Measurements from ENCODE around the gene RAB40C. TPM values are rescaled to one million over a fixed set of nuclear protein-coding genes. Genes with fewer than 3 reads are reported as not detected.

Gene RAB40C
- total and polyA plus RNA-seq, 10 of the 15 experiments (the other 5 are each of a cell fraction or from before 2014, with no cell fraction given): 0.06 to 12.8 (median 4.6) TPM

- Histone ChIP-seq H3K4me2 (ENCODE audit: control insufficient read depth, insufficient read depth) (no peak overlapping the region), H3K79me2 (ENCODE audit: control insufficient read depth, insufficient read depth, low read length) (peaks cover 22% of the 10 kb centered on the region), H3K36me3 (ENCODE audit: control insufficient read depth in 2 of 2, insufficient read depth in 2 of 2, low read length in 1 of 2) (no peaks in the 10 kb centered on the region), H3K9ac (ENCODE audit: control insufficient read depth, insufficient read depth, low read length) (no peak overlapping the region), H3K4me1 (ENCODE audit: control insufficient read depth, insufficient read depth, low read length) (peaks cover 12% of the 10 kb centered on the region), H3K27ac (ENCODE audit: control insufficient read depth, insufficient read depth) (no peak overlapping the region), H3K27me3 (replicated peaks in 1 of 2; ENCODE audit: control insufficient read depth in 2 of 2, insufficient read depth in 2 of 2, low read length in 1 of 2) (no peaks in the 10 kb centered on the region), H3K4me3 (no peak overlapping the region), H3K9me3 (replicated peaks; ENCODE audit: control insufficient read depth, insufficient read depth, low read length) (no peaks in the 10 kb centered on the region), H4K20me1 (ENCODE audit: control insufficient read depth, insufficient read depth) (no peaks in the 10 kb centered on the region), H2AFZ (ENCODE audit: control insufficient read depth, low read depth, low read length) (no peak overlapping the region)
- RAD21 ChIA-PET (ENCODE audit: unreplicated experiment): no interaction called here
- ATAC-seq: no peak
- BruUV-seq (replicated peaks): no TSS peak
- DNase-seq (ENCODE audit: low read depth, low spot score): no peak
- TF ChIP-seq MYC (IDR thresholded peaks at IDR 0.05; ENCODE audit: insufficient read depth, insufficient read length, insufficient replicate concordance, low read length, severe bottlenecking) (no peak), SIN3A (IDR thresholded peaks at IDR 0.05; ENCODE audit: low read depth, low read length) (no peak), ASH2L (IDR thresholded peaks at IDR 0.05; ENCODE audit: borderline replicate concordance, low read depth) (no peak), BCLAF1 (IDR thresholded peaks at IDR 0.05) (no peak)
- TF ChIP-seq, protein P1, sequence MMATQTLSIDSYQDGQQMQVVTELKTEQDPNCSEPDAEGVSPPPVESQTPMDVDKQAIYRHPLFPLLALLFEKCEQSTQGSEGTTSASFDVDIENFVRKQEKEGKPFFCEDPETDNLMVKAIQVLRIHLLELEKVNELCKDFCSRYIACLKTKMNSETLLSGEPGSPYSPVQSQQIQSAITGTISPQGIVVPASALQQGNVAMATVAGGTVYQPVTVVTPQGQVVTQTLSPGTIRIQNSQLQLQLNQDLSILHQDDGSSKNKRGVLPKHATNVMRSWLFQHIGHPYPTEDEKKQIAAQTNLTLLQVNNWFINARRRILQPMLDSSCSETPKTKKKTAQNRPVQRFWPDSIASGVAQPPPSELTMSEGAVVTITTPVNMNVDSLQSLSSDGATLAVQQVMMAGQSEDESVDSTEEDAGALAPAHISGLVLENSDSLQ (IDR thresholded peaks at IDR 0.05): no peak
- TF ChIP-seq, protein P2, sequence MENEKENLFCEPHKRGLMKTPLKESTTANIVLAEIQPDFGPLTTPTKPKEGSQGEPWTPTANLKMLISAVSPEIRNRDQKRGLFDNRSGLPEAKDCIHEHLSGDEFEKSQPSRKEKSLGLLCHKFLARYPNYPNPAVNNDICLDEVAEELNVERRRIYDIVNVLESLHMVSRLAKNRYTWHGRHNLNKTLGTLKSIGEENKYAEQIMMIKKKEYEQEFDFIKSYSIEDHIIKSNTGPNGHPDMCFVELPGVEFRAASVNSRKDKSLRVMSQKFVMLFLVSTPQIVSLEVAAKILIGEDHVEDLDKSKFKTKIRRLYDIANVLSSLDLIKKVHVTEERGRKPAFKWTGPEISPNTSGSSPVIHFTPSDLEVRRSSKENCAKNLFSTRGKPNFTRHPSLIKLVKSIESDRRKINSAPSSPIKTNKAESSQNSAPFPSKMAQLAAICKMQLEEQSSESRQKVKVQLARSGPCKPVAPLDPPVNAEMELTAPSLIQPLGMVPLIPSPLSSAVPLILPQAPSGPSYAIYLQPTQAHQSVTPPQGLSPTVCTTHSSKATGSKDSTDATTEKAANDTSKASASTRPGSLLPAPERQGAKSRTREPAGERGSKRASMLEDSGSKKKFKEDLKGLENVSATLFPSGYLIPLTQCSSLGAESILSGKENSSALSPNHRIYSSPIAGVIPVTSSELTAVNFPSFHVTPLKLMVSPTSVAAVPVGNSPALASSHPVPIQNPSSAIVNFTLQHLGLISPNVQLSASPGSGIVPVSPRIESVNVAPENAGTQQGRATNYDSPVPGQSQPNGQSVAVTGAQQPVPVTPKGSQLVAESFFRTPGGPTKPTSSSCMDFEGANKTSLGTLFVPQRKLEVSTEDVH (IDR thresholded peaks at IDR 0.05; ENCODE audit: low read depth, partially characterized antibody): no peak
- in situ Hi-C loops (cut with MboI): no loop called here
- POLR2A ChIA-PET: interaction anchor here (1.4 kb wide), 1 partner anchor 43 kb away, joined by 3 read pairs; the partner anchor contains the start of gene METTL26
- no peak for FAIRE-seq
- CTCF ChIA-PET: interaction anchor here (0.5 to 1.0 kb wide), 2 partner anchors 72 to 206 kb away, joined by 3 to 4 read pairs; no protein-coding TSS in a partner anchor
- WGBS (ENCODE audit: insufficient coverage, insufficient replicate concordance, low lambda C conversion rate, missing lambda C conversion rate): 64% methylated on average over 20 of the region's 24 CpGs
- intact Hi-C loops (cut with micrococcal nuclease; ENCODE audit: unreplicated experiment): no loop called here
- SMC1A ChIA-PET (ENCODE audit: uncharacterized antibody, unreplicated experiment): no interaction called here
Measured at GRCh38 chr16:592518-593306, 2.8 kb downstream of the RAB40C start.
